Measurements from ENCODE around the gene ZFP36L2.

ZFP36L2 gene

DNA sequence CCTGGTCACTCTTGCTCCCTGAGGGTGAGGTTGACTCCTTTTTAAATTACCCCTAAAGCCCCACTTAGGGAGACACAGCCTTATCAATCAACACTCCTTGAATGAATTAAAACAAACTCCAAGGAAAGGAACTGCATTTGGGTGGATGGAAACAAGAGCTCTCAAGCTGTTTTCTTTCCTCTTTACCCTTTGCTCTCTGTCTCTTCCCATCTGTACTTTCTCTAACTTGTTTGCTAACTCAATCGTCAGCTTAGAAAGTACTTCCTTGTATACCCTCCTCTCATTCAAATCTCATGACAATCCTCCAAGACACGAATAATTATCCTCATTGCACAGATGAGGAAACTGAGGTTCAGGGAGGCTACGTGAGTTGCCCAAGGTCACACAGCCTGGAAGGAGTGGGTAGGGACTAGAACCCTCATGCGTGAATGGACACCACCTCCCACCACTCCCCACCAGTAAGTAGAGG, 32.7 kb downstream of the ZFP36L2 start:
- Histone ChIP-seq H3K4ac (ENCODE audit: low read length) (no peak overlapping the region), H3K4me2 (ENCODE audit: insufficient read depth, low read length, poor library complexity, severe bottlenecking) (no peak overlapping the region), H4K91ac (ENCODE audit: low read depth, low read length, poor library complexity) (no peak overlapping the region), H2AFZ (ENCODE audit: low read length) (no peak overlapping the region), H2AK5ac (ENCODE audit: low read depth, low read length) (peak overlapping the region; percentile 86), H3K27ac (replicated peaks; ENCODE audit: low read length) (no peak overlapping the region), H2BK5ac (ENCODE audit: low read length) (no peak overlapping the region), H3K4me1 (ENCODE audit: control insufficient read depth in 2 of 2, insufficient read depth in 1 of 2, low read depth in 1 of 2, low read length in 2 of 2) (peaks cover 8 to 11% of the 10 kb centered on the region in 2 donors), H3K23ac (ENCODE audit: low read depth, low read length, poor library complexity) (peak overlapping the region; percentile 35), H2BK120ac (ENCODE audit: low read depth, low read length) (no peak overlapping the region), H3K9me3 (replicated peaks in 1 of 2; ENCODE audit: control insufficient read depth in 2 of 2, insufficient read depth in 1 of 2, low read depth in 1 of 2, low read length in 2 of 2) (no peaks in the 10 kb centered on the region), H3K14ac (ENCODE audit: low read length) (no peak overlapping the region), H3K18ac (ENCODE audit: low read length) (no peak overlapping the region), H3K36me3 (replicated peaks in 1 of 2; ENCODE audit: control insufficient read depth in 2 of 2, insufficient read depth in 2 of 2, low read length in 2 of 2) (no peaks in the 10 kb centered on the region), H2BK15ac (ENCODE audit: low read length) (no peak overlapping the region), H3K27me3 (ENCODE audit: control insufficient read depth in 3 of 3, insufficient read depth in 3 of 3, low read depth in 1 of 3, low read length in 3 of 3) (no peaks in the 10 kb centered on the region), H3K79me1 (ENCODE audit: low read depth, low read length) (no peaks in the 10 kb centered on the region), H3K9ac (ENCODE audit: low read depth, low read length, poor library complexity) (no peak overlapping the region), H3K4me3 (ENCODE audit: low read length in 2 of 2) (no peak overlapping the region), H4K8ac (ENCODE audit: low read depth, low read length) (no peak overlapping the region), H2BK12ac (ENCODE audit: low read length) (peak overlapping the region; percentile 11)
- no CpG with 5 or more reads among the region's 4 CpGs for WGBS, 2 donors (ENCODE audit: extremely low coverage in 2 of 2, insufficient read length in 2 of 2, insufficient replicate concordance in 1 of 2)
- DNase-seq (ENCODE audit: low spot score), result no peak

DNA sequence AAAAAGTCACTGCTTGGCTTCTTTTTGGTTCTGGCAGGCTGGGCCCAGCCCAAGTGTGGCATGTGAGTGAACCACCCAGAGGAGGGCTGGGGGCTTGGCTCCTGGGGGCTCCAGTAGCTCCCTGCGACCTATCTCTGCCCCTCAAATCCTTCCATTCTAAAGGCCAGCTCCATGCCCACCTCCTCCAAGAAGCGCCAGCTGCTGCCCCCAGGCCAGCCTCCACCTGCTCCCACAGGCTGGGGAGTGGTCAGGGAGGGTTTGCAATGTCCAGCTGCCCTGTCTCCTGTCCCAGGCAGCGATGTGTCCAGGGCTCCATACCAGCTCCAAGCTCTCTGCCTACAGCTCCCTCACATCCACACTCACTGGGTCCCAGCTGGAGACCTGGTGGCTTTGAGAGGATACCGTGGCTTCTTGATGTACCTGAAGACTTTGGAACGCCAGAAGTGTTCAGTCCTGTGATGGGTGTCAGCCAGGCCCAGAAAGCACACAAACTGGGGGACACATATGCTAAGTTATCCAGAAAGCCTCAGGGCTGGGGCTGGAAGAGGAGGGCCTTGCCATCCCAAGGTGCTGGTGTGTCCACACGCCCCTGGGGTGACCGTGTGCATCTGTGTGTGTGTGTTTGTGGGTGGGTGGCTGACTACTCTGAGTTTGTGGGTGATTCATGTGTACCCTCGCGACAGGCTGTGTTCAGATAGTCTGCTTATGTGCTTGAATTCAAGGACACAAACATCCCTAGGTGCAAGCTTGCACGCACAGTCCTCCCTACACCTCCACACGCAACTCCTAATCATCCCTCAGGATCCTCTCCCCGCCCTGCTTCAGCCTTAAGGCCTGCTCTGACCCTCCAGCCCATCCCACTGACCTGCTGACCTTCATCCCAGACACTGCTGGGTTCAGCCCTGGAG, 33.4 kb downstream of the ZFP36L2 start:
- Histone ChIP-seq H3K36me3 (replicated peaks in 1 of 2; ENCODE audit: control insufficient read depth in 2 of 2, insufficient read depth in 2 of 2, low read length in 2 of 2) (no peaks in the 10 kb centered on the region), H3K27me3 (ENCODE audit: control insufficient read depth in 3 of 3, insufficient read depth in 3 of 3, low read depth in 1 of 3, low read length in 3 of 3) (no peaks in the 10 kb centered on the region), H3K4me1 (ENCODE audit: control insufficient read depth in 2 of 2, insufficient read depth in 1 of 2, low read depth in 1 of 2, low read length in 2 of 2) (peaks cover 8 to 11% of the 10 kb centered on the region in 2 donors), H2AK5ac (ENCODE audit: low read depth, low read length) (peak overlapping the region; percentile 86), H3K4ac (ENCODE audit: low read length) (peak overlapping the region; percentile 53), H4K8ac (ENCODE audit: low read depth, low read length) (peak overlapping the region; percentile 58), H3K4me2 (ENCODE audit: insufficient read depth, low read length, poor library complexity, severe bottlenecking) (no peak overlapping the region), H3K4me3 (ENCODE audit: low read length in 2 of 2) (peak overlapping the region in 1 of 2 donors; percentile 30), H3K27ac (replicated peaks; ENCODE audit: low read length) (no peak overlapping the region), H3K9me3 (replicated peaks in 1 of 2; ENCODE audit: control insufficient read depth in 2 of 2, insufficient read depth in 1 of 2, low read depth in 1 of 2, low read length in 2 of 2) (no peaks in the 10 kb centered on the region), H2BK12ac (ENCODE audit: low read length) (peak overlapping the region; percentile 11), H3K79me1 (ENCODE audit: low read depth, low read length) (no peaks in the 10 kb centered on the region), H3K18ac (ENCODE audit: low read length) (peak overlapping the region; percentile 46), H2BK120ac (ENCODE audit: low read depth, low read length) (no peak overlapping the region), H3K23ac (ENCODE audit: low read depth, low read length, poor library complexity) (peak overlapping the region; percentile 35), H3K9ac (ENCODE audit: low read depth, low read length, poor library complexity) (no peak overlapping the region), H2BK15ac (ENCODE audit: low read length) (no peak overlapping the region), H3K14ac (ENCODE audit: low read length) (no peak overlapping the region), H2AFZ (ENCODE audit: low read length) (no peak overlapping the region), H2BK5ac (ENCODE audit: low read length) (no peak overlapping the region), H4K91ac (ENCODE audit: low read depth, low read length, poor library complexity) (peak overlapping the region; percentile 17)
- DNase-seq (ENCODE audit: low spot score), result no peak
- WGBS, 2 donors (ENCODE audit: extremely low coverage in 2 of 2, insufficient read length in 2 of 2, insufficient replicate concordance in 1 of 2), result no CpG with 5 or more reads among the region's 12 CpGs

DNA sequence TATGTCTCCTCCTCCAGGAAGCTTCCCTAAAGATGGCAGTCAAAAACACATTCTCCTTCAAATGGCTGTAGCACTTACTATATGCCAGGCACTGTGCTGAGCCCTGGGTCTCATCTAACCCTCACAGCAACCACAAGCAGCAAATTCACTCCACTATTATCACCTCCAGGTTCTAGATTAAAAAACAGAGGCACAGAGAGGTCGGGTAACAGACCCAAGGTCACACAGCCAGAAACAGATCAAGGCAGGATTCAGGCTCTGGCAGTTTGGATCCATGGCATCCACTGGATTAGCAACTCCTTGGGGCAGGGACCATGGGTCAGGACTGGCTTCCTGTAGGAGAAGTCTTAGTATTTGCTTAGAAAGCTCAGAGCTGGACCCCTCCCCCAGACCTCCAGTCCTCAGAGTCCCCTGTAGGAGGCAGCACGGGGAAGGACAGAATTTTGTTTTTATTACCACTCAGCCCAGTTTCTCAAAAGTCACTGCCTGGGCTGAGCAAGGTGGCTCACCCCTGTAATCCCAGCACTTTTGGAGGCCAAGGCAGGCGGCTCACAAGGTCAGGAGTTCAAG, 34.4 kb downstream of the ZFP36L2 start:
- no peak overlapping the region for H2BK12ac ChIP-seq (ENCODE audit: low read length)
- no peak for DNase-seq (ENCODE audit: low spot score)

More for the DNA sequence above, 34.4 kb downstream of the ZFP36L2 start:
- Histone ChIP-seq H3K23ac (ENCODE audit: low read depth, low read length, poor library complexity) (no peak overlapping the region), H2BK5ac (ENCODE audit: low read length) (no peak overlapping the region), H2AK5ac (ENCODE audit: low read depth, low read length) (peak overlapping the region; percentile 30), H3K27ac (replicated peaks; ENCODE audit: low read length) (no peak overlapping the region), H3K14ac (ENCODE audit: low read length) (no peak overlapping the region), H3K79me1 (ENCODE audit: low read depth, low read length) (no peaks in the 10 kb centered on the region), H3K4me2 (ENCODE audit: insufficient read depth, low read length, poor library complexity, severe bottlenecking) (no peak overlapping the region), H4K8ac (ENCODE audit: low read depth, low read length) (no peak overlapping the region), H3K18ac (ENCODE audit: low read length) (peak overlapping the region; percentile 3), H3K4me3 (ENCODE audit: low read length in 2 of 2) (no peak overlapping the region), H4K91ac (ENCODE audit: low read depth, low read length, poor library complexity) (no peak overlapping the region), H3K4me1 (ENCODE audit: control insufficient read depth in 2 of 2, insufficient read depth in 1 of 2, low read depth in 1 of 2, low read length in 2 of 2) (peaks cover 2 to 5% of the 10 kb centered on the region in 2 donors), H3K9me3 (replicated peaks in 1 of 2; ENCODE audit: control insufficient read depth in 2 of 2, insufficient read depth in 1 of 2, low read depth in 1 of 2, low read length in 2 of 2) (no peaks in the 10 kb centered on the region), H2AFZ (ENCODE audit: low read length) (no peak overlapping the region), H2BK15ac (ENCODE audit: low read length) (no peak overlapping the region), H3K9ac (ENCODE audit: low read depth, low read length, poor library complexity) (no peak overlapping the region), H3K4ac (ENCODE audit: low read length) (no peak overlapping the region), H3K27me3 (ENCODE audit: control insufficient read depth in 3 of 3, insufficient read depth in 3 of 3, low read depth in 1 of 3, low read length in 3 of 3) (no peaks in the 10 kb centered on the region), H2BK120ac (ENCODE audit: low read depth, low read length) (no peak overlapping the region), H3K36me3 (replicated peaks in 1 of 2; ENCODE audit: control insufficient read depth in 2 of 2, insufficient read depth in 2 of 2, low read length in 2 of 2) (no peaks in the 10 kb centered on the region)
- WGBS, 2 donors (ENCODE audit: extremely low coverage in 2 of 2, insufficient read length in 2 of 2, insufficient replicate concordance in 1 of 2), result no CpG with 5 or more reads among the region's 3 CpGs
